Heart left ventricle (tissue), 16 donors: Measurements from ENCODE around the gene HOXB13. TPM values are rescaled to one million over a fixed set of nuclear protein-coding genes. Genes with fewer than 3 reads are reported as not detected.

Source experiments
- ATAC-seq, 4 donors: fragments of 200-7000 bp; cut with Tn5 transposase; one replicate each; pipeline ENCODE4 v1.9.1; 2020 to 2022; ENCODE audit warnings: moderate library complexity in 4 of 4, mild to moderate bottlenecking in 3 of 4, moderate number of reproducible peaks in 1 of 4
- DNase-seq, 5 donors: peaks; one replicate each; pipeline ENCODE4 v3.0.0-alpha.2; 2020
- H3K27ac ChIP-seq, 12 donors: fragments of 200-600 bp; sonication (generic) in 4 of 12; one replicate each; pipeline versions ENCODE4 v1.5.0 to v1.8.0; 2016 to 2022; ENCODE audit warnings: mild to moderate bottlenecking in 2 of 12
- H3K27me3 ChIP-seq, 9 donors: fragments of 200-600 bp; sonication (generic) in 2 of 9; one replicate each; pipeline versions ENCODE4 v1.5.1 to v1.8.0; 2016 to 2022; ENCODE audit warnings: mild to moderate bottlenecking in 3 of 9
- H3K36me3 ChIP-seq, 9 donors: fragments of 200-600 bp; sonication (generic) in 2 of 9; one replicate each; pipeline versions ENCODE4 v1.5.0 to v1.8.0; 2018 to 2022; ENCODE audit warnings: mild to moderate bottlenecking in 2 of 9
- H3K4me1 ChIP-seq, 12 donors: fragments of 200-600 bp; sonication (generic) in 4 of 12; one replicate each; pipeline versions ENCODE4 v1.5.0 to v1.8.0; 2016 to 2022; ENCODE audit warnings: mild to moderate bottlenecking in 3 of 12
- H3K4me3 ChIP-seq, 12 donors: fragments of 200-600 bp; sonication (generic) in 4 of 12; one replicate each; pipeline versions ENCODE4 v1.5.0 to v1.8.0; 2017 to 2022; ENCODE audit warnings: mild to moderate bottlenecking in 9 of 12, moderate library complexity in 4 of 12
- H3K9me3 ChIP-seq, 12 donors: fragments of 200-600 bp; sonication (generic) in 4 of 12; one replicate each; pipeline versions ENCODE4 v1.5.0 to v1.8.0; 2016 to 2022; ENCODE audit warnings: mild to moderate bottlenecking in 1 of 12
- CTCF ChIP-seq, 12 donors: fragments of 200-600 bp; sonication (generic) in 4 of 12; IDR thresholded peaks; one replicate each; pipeline versions ENCODE4 v1.5.0 to v1.8.0; 2018 to 2022; ENCODE audit warnings: antibody characterized with exemption in 12 of 12, mild to moderate bottlenecking in 5 of 12
- POLR2A ChIP-seq, 2 donors: fragments of 450-650 bp; IDR thresholded peaks; one replicate each; pipeline ENCODE4 v1.6.1; 2017; ENCODE audit warnings: antibody characterized with exemption in 2 of 2, mild to moderate bottlenecking in 2 of 2, moderate library complexity in 2 of 2
- whole genome bisulfite sequencing, 4 donors: extraction: QIAGEN DNeasy Blood & Tissue Kit in 2 of 4; methylation state at CpG; one replicate each; pipeline versions ENCODE4 v1.1.5 to v1.1.7; 2013 to 2018; 5-methylcytosine and 5-hydroxymethylcytosine counted together
- intact Hi-C, 10 donors: fragments of 100-400 bp; cut with DNase I; formaldehyde crosslinking; loops; one replicate each; pipeline versions ENCODE4 v1.11.1 to v1.14.2; 2022
- polyA plus RNA-seq, 2 donors: library from polyadenylated mRNA; stranded (reverse); fragments of 200-250 nt; gene quantifications; one replicate each; pipeline ENCODE4 v1.2.3, GENCODE V29; 2013
- total RNA-seq, 9 donors: library from RNA; depleted of rRNA in 2 of 9; stranded (reverse); fragments of >200 nt in 2 of 9; fragmentation: NEBNext Ultra II Directional in 3 of 9; extraction: Animal tissue kit (Norgen Biotek cat#: 25700) in 3 of 9; gene quantifications; one replicate each; pipeline versions ENCODE4 v1.1.0 to v1.2.4, GENCODE V29; 2016 to 2023
- donor health status: ischemic (EF 13 %, LVEDD 7.1; RV severe dilation, severe dysfunction).
- donor health status: healthy with polysubstance abuse.
- donor health status: DM: no; HTN: yes; CAD: no.
- donor health status: DM: no; HTN: no; CAD: no.
- donor health status: ischemic (EF 25% LVEDD 6.9; RV normal size, moderate dysfunction).
- donor health status: ischemic (EF 25% LVEDD 5.7; RV mildly dilated, moderate dysfunction).
- donor health status: healthy.
- donor health status: DM: yes; HTN: yes; CAD: no.
- donor health status: ischemic (EF 35%, LVEDD 5.7; RV mildly dilated, moderate dysfunction).
- donor health status: nonischemic (EF 11% LVEDD 7.7; RV severe dilation, severe dysfunction).
- donor health status: DM: yes; HTN: yes; CAD: no.
- donor health status: PGD.
- donor health status: ischemic (EF 29% LVEDD 5.4; RV normal size, mild dysfunction).
- donor health status: nonischemic (EF 23%, LVEDD 6.1; RV moderate dilation, normal function).

HOXB13 gene
- total and polyA plus RNA-seq, 11 donors, result not detected

GRCh38 chr17:48724251-48725003, 4.1 kb downstream of the HOXB13 start:
- peak; percentile 77 to 90 (median 83) for DNase-seq

GRCh38 chr17:48723423-48724250, 4.9 kb downstream of the HOXB13 start:
- no peaks in the 10 kb centered on the region for H3K9me3 ChIP-seq
- H3K27ac ChIP-seq, result no peak overlapping the region
- no peak for ATAC-seq
- no peak for TF ChIP-seq POLR2A (IDR thresholded peaks at IDR 0.05)
- TF ChIP-seq CTCF (IDR thresholded peaks at IDR 0.05), result no peak
- H3K27me3 ChIP-seq, result peaks cover 79 to 100% (median 100%) of the 10 kb centered on the region in 9 donors
- WGBS, 4 donors, result 7 to 11% (median 10%) methylated on average over 32 to 42 of the region's 42 CpGs
- H3K4me1 ChIP-seq, result peaks cover 0 to 40% (median 18%) of the 10 kb centered on the region in 12 donors
- no peaks in the 10 kb centered on the region for H3K36me3 ChIP-seq
- intact Hi-C loops, result loop anchor here in 9 of 10 donors (2.0 to 10.0 kb wide), 6 partner anchors 67 to 281 kb away; no protein-coding TSS in a partner anchor
- H3K4me3 ChIP-seq, result peak overlapping the region in 1 of 12 donors; percentile 36
- no peak for DNase-seq

More at GRCh38 chr17:48724251-48725003, 4.1 kb downstream of the HOXB13 start:
- H3K36me3 ChIP-seq, result no peaks in the 10 kb centered on the region
- WGBS, 4 donors, result 7 to 9% (median 8%) methylated on average over 27 to 32 of the region's 32 CpGs
- peaks cover 0 to 40% (median 17%) of the 10 kb centered on the region in 12 donors for H3K4me1 ChIP-seq
- H3K9me3 ChIP-seq, result no peaks in the 10 kb centered on the region
- H3K4me3 ChIP-seq, result no peak overlapping the region
- intact Hi-C loops, result loop anchor here (2.0 to 10.0 kb wide), 6 partner anchors 66 to 280 kb away; no protein-coding TSS in a partner anchor
- peaks cover 78 to 100% (median 100%) of the 10 kb centered on the region in 9 donors for H3K27me3 ChIP-seq
- peak; percentile 56 to 93 (median 85) for ATAC-seq
- peak; percentile 44 to 82 (median 72) for TF ChIP-seq CTCF (IDR thresholded peaks at IDR 0.05)
- no peak for TF ChIP-seq POLR2A (IDR thresholded peaks at IDR 0.05)
- H3K27ac ChIP-seq, result no peak overlapping the region

GRCh38 chr17:48722915-48723422, 5.6 kb downstream of the HOXB13 start, which contains the start of gene PRAC2:
Gene PRAC2 (plus strand): TSS chr17:48723185. CDS start chr17:48724411, 1,226 bp downstream.
- DNase-seq (no peak), ATAC-seq (no peak)
- peaks cover 0 to 38% (median 13%) of the 10 kb centered on the region in 12 donors for H3K4me1 ChIP-seq
- intact Hi-C loops, result loop anchor here in 5 of 10 donors (5.0 to 10.0 kb wide), 4 partner anchors 69 to 282 kb away; no protein-coding TSS in a partner anchor
- peaks cover 80 to 100% (median 100%) of the 10 kb centered on the region in 9 donors for H3K27me3 ChIP-seq
- no peaks in the 10 kb centered on the region for H3K9me3 ChIP-seq
- TF ChIP-seq POLR2A (IDR thresholded peaks at IDR 0.05), result no peak
- no peak for TF ChIP-seq CTCF (IDR thresholded peaks at IDR 0.05)
- 2 to 5% (median 3%) methylated on average over 21 of the region's 21 CpGs for WGBS, 4 donors
- H3K4me3 ChIP-seq, result peak within 1 kb of the TSS in 1 of 12 donors; percentile 36
- no peak within 1 kb of the TSS for H3K27ac ChIP-seq
- H3K36me3 ChIP-seq, result no peaks in the 10 kb centered on the region
